ENCODE measurements around the gene RUNX3.
A peak's percentile ranks its signal among the peaks of the same experiment; 100 is the strongest.

The RUNX3 gene

DNA sequence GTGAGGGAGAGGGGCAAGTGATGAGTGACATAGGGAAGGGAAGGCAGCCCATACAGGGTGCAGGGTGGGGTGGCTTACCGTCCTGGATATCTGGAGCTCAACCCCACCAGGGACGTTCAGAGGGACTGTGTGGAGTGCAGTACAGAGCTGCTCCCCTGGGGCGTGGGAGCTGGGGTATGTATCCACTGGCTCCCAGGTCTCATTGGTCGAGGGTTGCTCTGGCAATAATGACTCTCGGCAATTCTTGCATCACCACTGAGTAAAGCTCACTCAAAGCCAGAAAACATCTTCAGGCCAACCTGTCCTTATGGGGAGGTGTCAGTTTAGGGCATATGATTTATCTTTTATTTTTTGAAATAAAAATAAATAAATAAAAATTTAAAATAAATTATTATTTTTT, 43.2 kb upstream of the RUNX3 start:
- H3K4me2 ChIP-seq (ENCODE audit: low read depth, low read length, poor library complexity, severe bottlenecking) = no peak overlapping the region
- H4K20me1 ChIP-seq (ENCODE audit: insufficient read depth, low read length, poor library complexity, severe bottlenecking) = no peaks in the 10 kb centered on the region
- peaks cover 23% of the 10 kb centered on the region for H3K4me1 ChIP-seq (ENCODE audit: insufficient read depth, low read length, poor library complexity, severe bottlenecking)
- no peaks in the 10 kb centered on the region for H3K9me2 ChIP-seq (replicated peaks; ENCODE audit: low read depth, low read length)
- H3K4me3 ChIP-seq (ENCODE audit: low read length, poor library complexity, severe bottlenecking) = no peak overlapping the region
- no peak overlapping the region for H3K9ac ChIP-seq (ENCODE audit: low read depth, low read length, poor library complexity, severe bottlenecking)
- TF ChIP-seq, protein P1, sequence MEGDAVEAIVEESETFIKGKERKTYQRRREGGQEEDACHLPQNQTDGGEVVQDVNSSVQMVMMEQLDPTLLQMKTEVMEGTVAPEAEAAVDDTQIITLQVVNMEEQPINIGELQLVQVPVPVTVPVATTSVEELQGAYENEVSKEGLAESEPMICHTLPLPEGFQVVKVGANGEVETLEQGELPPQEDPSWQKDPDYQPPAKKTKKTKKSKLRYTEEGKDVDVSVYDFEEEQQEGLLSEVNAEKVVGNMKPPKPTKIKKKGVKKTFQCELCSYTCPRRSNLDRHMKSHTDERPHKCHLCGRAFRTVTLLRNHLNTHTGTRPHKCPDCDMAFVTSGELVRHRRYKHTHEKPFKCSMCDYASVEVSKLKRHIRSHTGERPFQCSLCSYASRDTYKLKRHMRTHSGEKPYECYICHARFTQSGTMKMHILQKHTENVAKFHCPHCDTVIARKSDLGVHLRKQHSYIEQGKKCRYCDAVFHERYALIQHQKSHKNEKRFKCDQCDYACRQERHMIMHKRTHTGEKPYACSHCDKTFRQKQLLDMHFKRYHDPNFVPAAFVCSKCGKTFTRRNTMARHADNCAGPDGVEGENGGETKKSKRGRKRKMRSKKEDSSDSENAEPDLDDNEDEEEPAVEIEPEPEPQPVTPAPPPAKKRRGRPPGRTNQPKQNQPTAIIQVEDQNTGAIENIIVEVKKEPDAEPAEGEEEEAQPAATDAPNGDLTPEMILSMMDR (conservative IDR thresholded peaks at IDR 0.05; ENCODE audit: low read length) = no peak
- TF ChIP-seq EZH2phosphoT487 (IDR thresholded peaks at IDR 0.05; ENCODE audit: borderline replicate concordance) = no peak
- no peak overlapping the region for H2AFZ ChIP-seq (ENCODE audit: low read length)
- H3K27me3 ChIP-seq (ENCODE audit: insufficient read depth, low read length, poor library complexity, severe bottlenecking) = no peaks in the 10 kb centered on the region
- no peaks in the 10 kb centered on the region for H3F3A ChIP-seq (ENCODE audit: low read depth)
- H3K79me2 ChIP-seq (ENCODE audit: insufficient read depth, low read length) = no peaks in the 10 kb centered on the region
- peaks cover 14% of the 10 kb centered on the region; the same call in 1 of the 2 replicates for H3K9me3 ChIP-seq (ENCODE audit: insufficient read depth, low read depth, low read length)
- H3K36me3 ChIP-seq (ENCODE audit: insufficient read depth, low read length) = no peaks in the 10 kb centered on the region

GRCh38 chr1:24972915-24973242, 42.8 kb upstream of the RUNX3 start:
- H3K79me2 ChIP-seq (ENCODE audit: insufficient read depth, low read length) = no peaks in the 10 kb centered on the region
- no peak overlapping the region for H3K4me2 ChIP-seq (ENCODE audit: low read depth, low read length, poor library complexity, severe bottlenecking)
- H4K20me1 ChIP-seq (ENCODE audit: insufficient read depth, low read length, poor library complexity, severe bottlenecking) = no peaks in the 10 kb centered on the region
- H3K36me3 ChIP-seq (ENCODE audit: insufficient read depth, low read length) = no peaks in the 10 kb centered on the region
- H3K9me2 ChIP-seq (replicated peaks; ENCODE audit: low read depth, low read length) = no peaks in the 10 kb centered on the region
- H3K9me3 ChIP-seq (ENCODE audit: insufficient read depth, low read depth, low read length) = peaks cover 14% of the 10 kb centered on the region; the same call in 1 of the 2 replicates
- no peaks in the 10 kb centered on the region for H3F3A ChIP-seq (ENCODE audit: low read depth)
- no peak overlapping the region for H2AFZ ChIP-seq (ENCODE audit: low read length)
- H3K4me3 ChIP-seq (ENCODE audit: low read length, poor library complexity, severe bottlenecking) = no peak overlapping the region
- H3K9ac ChIP-seq (ENCODE audit: low read depth, low read length, poor library complexity, severe bottlenecking) = peak overlapping the region; percentile 16
- H3K4me1 ChIP-seq (ENCODE audit: insufficient read depth, low read length, poor library complexity, severe bottlenecking) = peaks cover 23% of the 10 kb centered on the region
- TF ChIP-seq, protein P1 (conservative IDR thresholded peaks at IDR 0.05; ENCODE audit: low read length) = no peak
- TF ChIP-seq EZH2phosphoT487 (IDR thresholded peaks at IDR 0.05; ENCODE audit: borderline replicate concordance) = no peak
- H3K27me3 ChIP-seq (ENCODE audit: insufficient read depth, low read length, poor library complexity, severe bottlenecking) = no peaks in the 10 kb centered on the region

- peaks cover 24% of the 10 kb centered on the region for H3K4me1 ChIP-seq (ENCODE audit: insufficient read depth, low read length, poor library complexity, severe bottlenecking)
- no peaks in the 10 kb centered on the region for H3K79me2 ChIP-seq (ENCODE audit: insufficient read depth, low read length)
- peak overlapping the region; percentile 16 for H3K9ac ChIP-seq (ENCODE audit: low read depth, low read length, poor library complexity, severe bottlenecking)
- no peaks in the 10 kb centered on the region for H3F3A ChIP-seq (ENCODE audit: low read depth)
- no peak for TF ChIP-seq EZH2phosphoT487 (IDR thresholded peaks at IDR 0.05; ENCODE audit: borderline replicate concordance)
- TF ChIP-seq, protein P1 (conservative IDR thresholded peaks at IDR 0.05; ENCODE audit: low read length) = no peak
- H3K9me3 ChIP-seq (ENCODE audit: insufficient read depth, low read depth, low read length) = peaks cover 14% of the 10 kb centered on the region; the same call in 1 of the 2 replicates
- no peaks in the 10 kb centered on the region for H3K9me2 ChIP-seq (replicated peaks; ENCODE audit: low read depth, low read length)
- H3K36me3 ChIP-seq (ENCODE audit: insufficient read depth, low read length) = no peaks in the 10 kb centered on the region
- H3K27me3 ChIP-seq (ENCODE audit: insufficient read depth, low read length, poor library complexity, severe bottlenecking) = no peaks in the 10 kb centered on the region
- H3K4me2 ChIP-seq (ENCODE audit: low read depth, low read length, poor library complexity, severe bottlenecking) = peak overlapping the region; percentile 41
- H3K4me3 ChIP-seq (ENCODE audit: low read length, poor library complexity, severe bottlenecking) = no peak overlapping the region
- H4K20me1 ChIP-seq (ENCODE audit: insufficient read depth, low read length, poor library complexity, severe bottlenecking) = no peaks in the 10 kb centered on the region
- no peak overlapping the region for H2AFZ ChIP-seq (ENCODE audit: low read length)
Observed at GRCh38 chr1:24972221-24972914, 42.3 kb upstream of the RUNX3 start.
